ENCODE data around the gene PPP2R2B. TPM values are rescaled to one million over a fixed set of nuclear protein-coding genes. Genes with fewer than 3 reads are reported as not detected.
A peak's percentile ranks its signal among the peaks of the same experiment; 100 is the strongest.

PPP2R2B gene
- total and polyA plus RNA-seq, 4 donors, result 0.15 to 1.2 (median 0.55) TPM

- no peaks in the 10 kb centered on the region for H3K9me3 ChIP-seq (ENCODE audit: control insufficient read depth in 4 of 4, insufficient read depth in 3 of 4, low read length in 3 of 4)
- no peak overlapping the region for H3K4me3 ChIP-seq
- no peaks in the 10 kb centered on the region for H3K36me3 ChIP-seq (ENCODE audit: control insufficient read depth in 4 of 4, insufficient read depth in 4 of 4, low read length in 4 of 4)
- TF ChIP-seq, protein P1, sequence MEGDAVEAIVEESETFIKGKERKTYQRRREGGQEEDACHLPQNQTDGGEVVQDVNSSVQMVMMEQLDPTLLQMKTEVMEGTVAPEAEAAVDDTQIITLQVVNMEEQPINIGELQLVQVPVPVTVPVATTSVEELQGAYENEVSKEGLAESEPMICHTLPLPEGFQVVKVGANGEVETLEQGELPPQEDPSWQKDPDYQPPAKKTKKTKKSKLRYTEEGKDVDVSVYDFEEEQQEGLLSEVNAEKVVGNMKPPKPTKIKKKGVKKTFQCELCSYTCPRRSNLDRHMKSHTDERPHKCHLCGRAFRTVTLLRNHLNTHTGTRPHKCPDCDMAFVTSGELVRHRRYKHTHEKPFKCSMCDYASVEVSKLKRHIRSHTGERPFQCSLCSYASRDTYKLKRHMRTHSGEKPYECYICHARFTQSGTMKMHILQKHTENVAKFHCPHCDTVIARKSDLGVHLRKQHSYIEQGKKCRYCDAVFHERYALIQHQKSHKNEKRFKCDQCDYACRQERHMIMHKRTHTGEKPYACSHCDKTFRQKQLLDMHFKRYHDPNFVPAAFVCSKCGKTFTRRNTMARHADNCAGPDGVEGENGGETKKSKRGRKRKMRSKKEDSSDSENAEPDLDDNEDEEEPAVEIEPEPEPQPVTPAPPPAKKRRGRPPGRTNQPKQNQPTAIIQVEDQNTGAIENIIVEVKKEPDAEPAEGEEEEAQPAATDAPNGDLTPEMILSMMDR (IDR thresholded peaks at IDR 0.05; ENCODE audit: control extremely low read depth, extremely low read depth), result no peak
- no peak overlapping the region for H3K9ac ChIP-seq (ENCODE audit: insufficient read depth in 1 of 2, low read length in 2 of 2)
- DNase-seq, result no peak
- no peaks in the 10 kb centered on the region for H3K27me3 ChIP-seq (ENCODE audit: control insufficient read depth in 3 of 3, insufficient read depth in 3 of 3, low read length in 2 of 3)
- no peak for ATAC-seq (ENCODE audit: insufficient read depth, low FRiP score)
- H3K4me1 ChIP-seq (ENCODE audit: control insufficient read depth in 5 of 5, insufficient read depth in 5 of 5, low read length in 5 of 5), result no peaks in the 10 kb centered on the region
- no peak overlapping the region for H3K27ac ChIP-seq (ENCODE audit: low read depth in 1 of 2, low read length in 1 of 2)
- 67 to 99% methylated on average over 2 of the region's 2 CpGs for WGBS, 2 donors
These were observed 97.4 kb downstream of the PPP2R2B start for GRCh38 chr5:146781157-146781556.

DNA sequence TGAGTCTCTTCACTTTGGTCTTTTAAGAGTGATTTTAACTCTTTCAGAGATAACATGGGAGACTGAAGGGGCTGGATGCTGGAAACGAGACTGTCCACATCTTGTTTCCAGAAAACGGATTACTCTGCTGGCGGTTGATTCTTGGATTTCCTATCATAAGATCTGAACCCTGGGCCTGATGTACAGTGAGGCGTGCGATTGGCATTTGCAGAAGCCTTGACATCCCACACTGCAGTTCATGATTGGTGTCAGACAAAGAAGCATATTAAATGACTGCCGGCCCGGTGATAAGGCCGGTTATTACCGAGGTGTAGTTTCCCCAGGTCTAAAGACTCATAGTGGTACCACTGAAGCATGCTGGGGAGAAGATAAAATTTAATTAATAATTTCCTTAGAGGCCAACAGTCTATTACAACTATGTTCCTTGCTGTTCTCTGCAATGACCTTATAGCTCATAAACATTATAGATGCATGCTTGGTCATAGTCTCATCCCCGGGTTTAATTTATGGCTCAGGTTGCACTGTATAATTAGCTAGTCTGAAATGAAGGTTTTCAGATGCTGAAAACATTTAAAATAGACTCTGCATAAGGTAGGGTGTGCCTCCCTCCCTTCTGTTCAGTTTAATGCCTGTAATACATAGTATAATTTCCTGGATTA lies 99.2 kb downstream of the PPP2R2B start:
- no peak overlapping the region for H3K27ac ChIP-seq (ENCODE audit: low read depth in 1 of 2, low read length in 1 of 2)
- TF ChIP-seq, protein P1 (IDR thresholded peaks at IDR 0.05; ENCODE audit: control extremely low read depth, extremely low read depth), result no peak
- no peaks in the 10 kb centered on the region for H3K4me1 ChIP-seq (ENCODE audit: control insufficient read depth in 5 of 5, insufficient read depth in 5 of 5, low read length in 5 of 5)
- H3K36me3 ChIP-seq (ENCODE audit: control insufficient read depth in 4 of 4, insufficient read depth in 4 of 4, low read length in 4 of 4), result no peaks in the 10 kb centered on the region
- DNase-seq, result no peak
- H3K27me3 ChIP-seq (ENCODE audit: control insufficient read depth in 3 of 3, insufficient read depth in 3 of 3, low read length in 2 of 3), result no peaks in the 10 kb centered on the region
- no peak overlapping the region for H3K9ac ChIP-seq (ENCODE audit: insufficient read depth in 1 of 2, low read length in 2 of 2)
- no peaks in the 10 kb centered on the region for H3K9me3 ChIP-seq (ENCODE audit: control insufficient read depth in 4 of 4, insufficient read depth in 3 of 4, low read length in 3 of 4)
- H3K4me3 ChIP-seq, result no peak overlapping the region
- no peak for ATAC-seq (ENCODE audit: insufficient read depth, low FRiP score)
- WGBS, 2 donors, result 78 to 88% methylated on average over 10 of the region's 10 CpGs

- Histone ChIP-seq H3K4me3 (no peak overlapping the region), H3K27me3 (ENCODE audit: control insufficient read depth in 3 of 3, insufficient read depth in 3 of 3, low read length in 2 of 3) (no peaks in the 10 kb centered on the region), H3K9me3 (ENCODE audit: control insufficient read depth in 4 of 4, insufficient read depth in 3 of 4, low read length in 3 of 4) (no peaks in the 10 kb centered on the region), H3K9ac (ENCODE audit: insufficient read depth in 1 of 2, low read length in 2 of 2) (no peak overlapping the region), H3K4me1 (ENCODE audit: control insufficient read depth in 5 of 5, insufficient read depth in 5 of 5, low read length in 5 of 5) (no peaks in the 10 kb centered on the region), H3K36me3 (ENCODE audit: control insufficient read depth in 4 of 4, insufficient read depth in 4 of 4, low read length in 4 of 4) (no peaks in the 10 kb centered on the region), H3K27ac (ENCODE audit: low read depth in 1 of 2, low read length in 1 of 2) (no peak overlapping the region)
- WGBS, 2 donors, result 49 to 64% methylated on average over 3 of the region's 3 CpGs
- no peak for ATAC-seq (ENCODE audit: insufficient read depth, low FRiP score)
- TF ChIP-seq, protein P1 (IDR thresholded peaks at IDR 0.05; ENCODE audit: control extremely low read depth, extremely low read depth), result no peak
- DNase-seq, result peak in 1 of 3 donors; percentile 0
These were observed 99.8 kb downstream of the PPP2R2B start for GRCh38 chr5:146778795-146779194.

GRCh38 chr5:146778261-146778660 lies 100.3 kb downstream of the PPP2R2B start:
- no peaks in the 10 kb centered on the region for H3K27me3 ChIP-seq (ENCODE audit: control insufficient read depth in 3 of 3, insufficient read depth in 3 of 3, low read length in 2 of 3)
- H3K4me3 ChIP-seq, result no peak overlapping the region
- no peaks in the 10 kb centered on the region for H3K36me3 ChIP-seq (ENCODE audit: control insufficient read depth in 4 of 4, insufficient read depth in 4 of 4, low read length in 4 of 4)
- ATAC-seq (ENCODE audit: insufficient read depth, low FRiP score) (no peak), DNase-seq (no peak)
- no peaks in the 10 kb centered on the region for H3K4me1 ChIP-seq (ENCODE audit: control insufficient read depth in 5 of 5, insufficient read depth in 5 of 5, low read length in 5 of 5)
- no peaks in the 10 kb centered on the region for H3K9me3 ChIP-seq (ENCODE audit: control insufficient read depth in 4 of 4, insufficient read depth in 3 of 4, low read length in 3 of 4)
- no peak overlapping the region for H3K9ac ChIP-seq (ENCODE audit: insufficient read depth in 1 of 2, low read length in 2 of 2)
- TF ChIP-seq, protein P1 (IDR thresholded peaks at IDR 0.05; ENCODE audit: control extremely low read depth, extremely low read depth), result no peak
- no peak overlapping the region for H3K27ac ChIP-seq (ENCODE audit: low read depth in 1 of 2, low read length in 1 of 2)

Measured in lung (tissue), 12 donors.